Kidney (tissue), 14 donors: ENCODE data around the gene MSI2. TPM values are rescaled to one million over a fixed set of nuclear protein-coding genes. Genes with fewer than 3 reads are reported as not detected.

ENCODE experiments used
- DNase-seq, 5 donors: peaks; one replicate each; pipeline ENCODE4 v3.0.0-alpha.2; 2013 to 2020
- FAIRE-seq: peaks from 2 replicates; lab custom pipeline; 2012; peaks lifted over from hg19 to GRCh38; lab: Jason Lieb, UNC
- H3K27ac ChIP-seq, 2 donors: one replicate each; pipeline ENCODE4 v1.7.0; 2013; ENCODE audit warnings: low read depth in 2 of 2, low read length in 2 of 2, inconsistent platforms in 1 of 2
- H3K27me3 ChIP-seq: one replicate; pipeline ENCODE4 v1.7.1; 2013; ENCODE audit warnings: low read length, inconsistent platforms; ENCODE audit not compliant: control insufficient read depth, insufficient read depth
- H3K36me3 ChIP-seq, 3 donors: one replicate each; pipeline versions ENCODE4 v1.7.0 to v1.7.1; 2013; ENCODE audit warnings: low read length in 3 of 3, control low read depth in 1 of 3, inconsistent platforms in 1 of 3; ENCODE audit not compliant: insufficient read depth in 3 of 3, control insufficient read depth in 2 of 3
- H3K4me1 ChIP-seq, 3 donors: one replicate each; pipeline versions ENCODE4 v1.7.0 to v1.7.1; 2013; ENCODE audit warnings: low read length in 3 of 3, inconsistent platforms in 1 of 3, low read depth in 1 of 3; ENCODE audit not compliant: control insufficient read depth in 2 of 3, insufficient read depth in 2 of 3
- H3K4me3 ChIP-seq, 3 donors: one replicate each; pipeline versions ENCODE4 v1.7.0 to v1.8.1; 2013; ENCODE audit warnings: low read length in 3 of 3, control low read depth in 1 of 3, inconsistent platforms in 1 of 3
- H3K9ac ChIP-seq, 3 donors: one replicate each; pipeline versions ENCODE4 v1.7.0 to v1.7.1; 2013; ENCODE audit warnings: low read length in 3 of 3, control low read depth in 1 of 3, inconsistent platforms in 1 of 3
- H3K9me3 ChIP-seq, 3 donors: one replicate each; pipeline versions ENCODE4 v1.7.0 to v1.7.1; 2013; ENCODE audit warnings: low read length in 3 of 3, control low read depth in 1 of 3, inconsistent platforms in 1 of 3; ENCODE audit not compliant: control insufficient read depth in 2 of 3, insufficient read depth in 1 of 3
- CTCF ChIP-seq: IDR thresholded peaks from 3 replicates; pipeline ENCODE4 v1.5.1; 2012; ENCODE audit warnings: mild to moderate bottlenecking, moderate library complexity, borderline replicate concordance; ENCODE audit not compliant: insufficient read depth; ENCODE audit errors: extremely low read depth
- intact Hi-C: fragments of 100-400 bp; cut with DNase I; formaldehyde crosslinking; loops from one replicate; pipeline ENCODE4 v1.11.1; 2022
- polyA plus RNA-seq: library from polyadenylated mRNA; stranded (reverse); fragments of 350-450 nt; fragmentation: Illumina TruSeq; extraction: RNeasy Lipid Tissue Mini Kit (QIAGEN cat#74804); gene quantifications from one replicate; pipeline ENCODE4 v1.2.3, GENCODE V29; 2014; ENCODE audit warnings: low read depth, low replicate concordance; ENCODE audit not compliant: insufficient read depth
- total RNA-seq: library from RNA; stranded (reverse); fragmentation: NEBNext Ultra II Directional; extraction: Animal tissue kit (Norgen Biotek cat#: 25700); gene quantifications from one replicate; pipeline ENCODE4 v1.2.1, GENCODE V29; 2021
- donor health status: control.
- donor health status: control.
- donor health status: control.
- donor health status: control.
- donor health status: control.
- donor health status: DM: yes; HTN: yes; CAD: no.
- donor health status: Normal renal cell carcinoma (clear cell type).

MSI2 gene
- total and polyA plus RNA-seq, 2 donors from 2014 or later: 69.2 to 151 TPM

GRCh38 chr17:57264250-57264649 lies 7.9 kb downstream of the MSI2 start:
- H3K27ac ChIP-seq: no peak overlapping the region

GRCh38 chr17:57264776-57265175 lies 8.5 kb downstream of the MSI2 start:
- no peak for DNase-seq
- FAIRE-seq: no peak
- Histone ChIP-seq H3K36me3 (peaks cover 16 to 37% (median 22%) of the 10 kb centered on the region in 3 donors), H3K4me3 (no peak overlapping the region), H3K27me3 (no peaks in the 10 kb centered on the region), H3K27ac (no peak overlapping the region), H3K4me1 (peaks cover 0 to 7% (median 0%) of the 10 kb centered on the region in 3 donors), H3K9me3 (no peaks in the 10 kb centered on the region), H3K9ac (no peak overlapping the region)
- TF ChIP-seq CTCF: no peak
- intact Hi-C loops: no loop called here

More at GRCh38 chr17:57264250-57264649, 7.9 kb downstream of the MSI2 start:
- H3K9me3 ChIP-seq: no peaks in the 10 kb centered on the region
- intact Hi-C loops: no loop called here
- H3K27me3 ChIP-seq: no peaks in the 10 kb centered on the region
- no peak overlapping the region for H3K9ac ChIP-seq
- TF ChIP-seq CTCF: no peak
- H3K4me3 ChIP-seq: no peak overlapping the region
- FAIRE-seq (no peak), DNase-seq (no peak)
- H3K36me3 ChIP-seq: peaks cover 15 to 34% (median 19%) of the 10 kb centered on the region in 3 donors
- peaks cover 0 to 7% (median 0%) of the 10 kb centered on the region in 3 donors for H3K4me1 ChIP-seq

DNA sequence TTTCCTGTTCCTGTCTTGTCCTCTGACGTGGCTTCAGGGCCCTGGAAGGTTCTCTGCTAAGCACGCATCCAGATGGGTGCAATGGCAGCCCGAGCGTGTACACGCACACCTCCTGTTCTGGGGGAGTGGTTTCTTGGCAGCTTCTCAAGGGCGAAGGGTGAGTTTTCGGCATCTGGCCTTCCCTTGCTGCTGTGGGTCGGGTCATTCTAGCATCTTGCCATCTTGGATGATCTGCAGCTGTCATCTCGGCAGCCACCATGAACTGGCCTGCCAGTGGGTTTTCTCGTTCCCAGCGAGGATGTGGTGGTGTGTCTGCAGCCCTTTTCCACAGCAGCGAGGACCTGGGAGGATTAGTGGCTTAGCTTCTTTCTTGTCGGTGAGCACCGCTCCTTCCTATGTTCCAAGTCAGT lies 10.6 kb downstream of the MSI2 start:
- DNase-seq (no peak), FAIRE-seq (no peak)
- TF ChIP-seq CTCF: no peak
- H3K36me3 ChIP-seq: peaks cover 14 to 38% (median 20%) of the 10 kb centered on the region in 3 donors
- peak overlapping the region; percentile 13 to 18 for H3K27ac ChIP-seq
- H3K27me3 ChIP-seq: no peaks in the 10 kb centered on the region
- peak overlapping the region in 1 of 3 donors; percentile 9 for H3K9ac ChIP-seq
- H3K9me3 ChIP-seq: no peaks in the 10 kb centered on the region
- intact Hi-C loops: no loop called here
- H3K4me3 ChIP-seq: no peak overlapping the region
- H3K4me1 ChIP-seq: peaks cover 0 to 9% (median 0%) of the 10 kb centered on the region in 3 donors

DNA sequence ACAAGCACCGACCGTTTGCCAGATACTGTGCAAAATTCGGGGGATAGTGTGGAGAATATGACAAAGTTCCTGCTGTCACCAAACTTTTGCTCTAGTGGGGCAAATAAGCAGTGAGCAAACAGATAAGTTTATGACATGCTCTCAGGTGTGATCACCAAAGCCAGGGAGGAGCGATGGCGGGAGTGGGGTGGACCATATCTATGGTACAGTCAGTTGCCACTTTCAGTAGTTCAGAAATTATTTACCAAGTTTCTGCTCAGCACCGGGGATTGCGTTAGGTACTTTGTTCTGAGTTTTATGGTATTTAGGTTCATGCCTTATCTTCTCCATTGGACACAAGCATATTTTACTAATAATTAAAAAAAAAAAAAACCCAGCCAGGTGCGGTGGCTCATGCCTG lies 11.9 kb downstream of the MSI2 start:
- Histone ChIP-seq H3K36me3 (peaks cover 11 to 35% (median 13%) of the 10 kb centered on the region in 3 donors), H3K27me3 (no peaks in the 10 kb centered on the region), H3K9ac (no peak overlapping the region), H3K9me3 (no peaks in the 10 kb centered on the region), H3K4me3 (no peak overlapping the region), H3K27ac (no peak overlapping the region), H3K4me1 (peaks cover 0 to 9% (median 0%) of the 10 kb centered on the region in 3 donors)
- TF ChIP-seq CTCF: no peak
- FAIRE-seq (no peak), DNase-seq (no peak)
- intact Hi-C loops: no loop called here
